Uterus (tissue), 4 donors: ENCODE data around the gene CFAP210. TPM values are rescaled to one million over a fixed set of nuclear protein-coding genes. Genes with fewer than 3 reads are reported as not detected.

Experiments used
- DNase-seq, 2 donors: peaks; one replicate each; pipeline ENCODE4 v3.0.0-alpha.2; 2019 to 2020
- H3K27ac ChIP-seq, 2 donors: fragments of 200-600 bp; sonication (generic); 1 replicate in 1 of 2; 2 replicates in 1 of 2; pipeline ENCODE4 v1.5.1; 2016 to 2018
- H3K27me3 ChIP-seq, 2 donors: fragments of 200-600 bp; sonication (generic); one replicate each; pipeline ENCODE4 v1.5.1; 2018 to 2019; ENCODE audit warnings: control low read depth in 1 of 2
- H3K36me3 ChIP-seq, 2 donors: fragments of 200-600 bp; sonication (generic); one replicate each; pipeline ENCODE4 v1.5.1; 2019; ENCODE audit warnings: control low read depth in 1 of 2
- H3K4me1 ChIP-seq, 2 donors: fragments of 200-600 bp; sonication (generic); one replicate each; pipeline ENCODE4 v1.5.1; 2018 to 2019; ENCODE audit warnings: control low read depth in 1 of 2
- H3K4me3 ChIP-seq, 2 donors: fragments of 200-600 bp; sonication (generic); 1 replicate in 1 of 2; 2 replicates in 1 of 2; pipeline ENCODE4 v1.5.1; 2018 to 2019; ENCODE audit warnings: mild to moderate bottlenecking in 1 of 2
- H3K9me3 ChIP-seq, 2 donors: fragments of 200-600 bp; sonication (generic); one replicate each; pipeline ENCODE4 v1.5.1; 2019; ENCODE audit warnings: control low read depth in 1 of 2
- POLR2A ChIP-seq, 2 donors: fragments of 450-650 bp; IDR thresholded peaks; one replicate each; pipeline ENCODE4 v1.6.1; 2016; ENCODE audit warnings: antibody characterized with exemption in 2 of 2, mild to moderate bottlenecking in 1 of 2, moderate library complexity in 1 of 2
- intact Hi-C: fragments of 100-400 bp; cut with DNase I; formaldehyde crosslinking; loops from one replicate; pipeline ENCODE4 v1.15.1; 2023; ENCODE audit warnings: low total_unique reads
- total RNA-seq, 4 donors: library from RNA; depleted of rRNA in 3 of 4; stranded (reverse); fragments of >200 nt in 3 of 4; gene quantifications; one replicate each; pipeline versions ENCODE4 v1.1.0 to v1.2.4, GENCODE V29; 2014 to 2023
- TF ChIP-seq, protein P1 (sequence below), 4 experiments: fragments of 200-600 bp in 2 of 4; fragments of 450-650 bp in 2 of 4; sonication (generic) in 2 of 4; IDR thresholded peaks; one replicate each; pipeline ENCODE4 v1.5.1; 2016 to 2019; ENCODE audit warnings: antibody characterized with exemption in 4 of 4, mild to moderate bottlenecking in 2 of 4, moderate library complexity in 1 of 4
- donor health status: DM: yes; HTN: yes; CAD: no.

The CFAP210 gene
- total RNA-seq, 4 donors from 2014 or later, result 0.64 to 3.3 TPM; not detected in 2

DNA sequence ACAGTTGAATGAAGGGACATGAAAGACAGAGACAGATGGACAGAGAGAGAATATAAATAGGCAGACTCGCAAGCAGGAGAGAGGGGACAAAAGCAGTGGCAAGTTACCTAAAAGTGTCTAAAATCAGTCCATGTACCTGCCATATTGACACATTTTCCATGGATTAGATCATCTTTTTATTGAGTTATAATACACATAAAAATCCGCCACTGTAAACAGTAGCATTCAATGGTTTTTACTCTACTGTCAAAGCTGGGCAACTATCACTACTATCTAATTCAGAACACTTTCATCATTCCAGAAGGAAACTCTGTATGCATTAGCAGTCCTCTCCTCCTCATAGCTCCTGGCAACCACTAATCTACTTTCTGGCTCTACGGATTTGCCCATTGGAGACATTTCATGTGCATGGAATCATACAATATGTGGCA lies 10.1 kb downstream of the CFAP210 start:
- H3K27me3 ChIP-seq, result no peaks in the 10 kb centered on the region
- no peaks in the 10 kb centered on the region for H3K9me3 ChIP-seq
- H3K4me3 ChIP-seq, result no peak overlapping the region
- H3K4me1 ChIP-seq, result no peaks in the 10 kb centered on the region
- no peaks in the 10 kb centered on the region for H3K36me3 ChIP-seq
- no peak overlapping the region for H3K27ac ChIP-seq
- TF ChIP-seq POLR2A (IDR thresholded peaks at IDR 0.05), result no peak
- TF ChIP-seq, protein P1, sequence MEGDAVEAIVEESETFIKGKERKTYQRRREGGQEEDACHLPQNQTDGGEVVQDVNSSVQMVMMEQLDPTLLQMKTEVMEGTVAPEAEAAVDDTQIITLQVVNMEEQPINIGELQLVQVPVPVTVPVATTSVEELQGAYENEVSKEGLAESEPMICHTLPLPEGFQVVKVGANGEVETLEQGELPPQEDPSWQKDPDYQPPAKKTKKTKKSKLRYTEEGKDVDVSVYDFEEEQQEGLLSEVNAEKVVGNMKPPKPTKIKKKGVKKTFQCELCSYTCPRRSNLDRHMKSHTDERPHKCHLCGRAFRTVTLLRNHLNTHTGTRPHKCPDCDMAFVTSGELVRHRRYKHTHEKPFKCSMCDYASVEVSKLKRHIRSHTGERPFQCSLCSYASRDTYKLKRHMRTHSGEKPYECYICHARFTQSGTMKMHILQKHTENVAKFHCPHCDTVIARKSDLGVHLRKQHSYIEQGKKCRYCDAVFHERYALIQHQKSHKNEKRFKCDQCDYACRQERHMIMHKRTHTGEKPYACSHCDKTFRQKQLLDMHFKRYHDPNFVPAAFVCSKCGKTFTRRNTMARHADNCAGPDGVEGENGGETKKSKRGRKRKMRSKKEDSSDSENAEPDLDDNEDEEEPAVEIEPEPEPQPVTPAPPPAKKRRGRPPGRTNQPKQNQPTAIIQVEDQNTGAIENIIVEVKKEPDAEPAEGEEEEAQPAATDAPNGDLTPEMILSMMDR (IDR thresholded peaks at IDR 0.05), result no peak
- DNase-seq, result no peak
- intact Hi-C loops, result no loop called here

GRCh38 chr2:169683425-169684134 lies 10.6 kb downstream of the CFAP210 start:
- TF ChIP-seq, protein P1 (IDR thresholded peaks at IDR 0.05), result no peak
- no peak for TF ChIP-seq POLR2A (IDR thresholded peaks at IDR 0.05)
- no peaks in the 10 kb centered on the region for H3K36me3 ChIP-seq
- H3K4me1 ChIP-seq, result no peaks in the 10 kb centered on the region
- no peak overlapping the region for H3K27ac ChIP-seq
- H3K27me3 ChIP-seq, result no peaks in the 10 kb centered on the region
- intact Hi-C loops, result no loop called here
- H3K9me3 ChIP-seq, result no peaks in the 10 kb centered on the region
- no peak for DNase-seq
- no peak overlapping the region for H3K4me3 ChIP-seq

DNA sequence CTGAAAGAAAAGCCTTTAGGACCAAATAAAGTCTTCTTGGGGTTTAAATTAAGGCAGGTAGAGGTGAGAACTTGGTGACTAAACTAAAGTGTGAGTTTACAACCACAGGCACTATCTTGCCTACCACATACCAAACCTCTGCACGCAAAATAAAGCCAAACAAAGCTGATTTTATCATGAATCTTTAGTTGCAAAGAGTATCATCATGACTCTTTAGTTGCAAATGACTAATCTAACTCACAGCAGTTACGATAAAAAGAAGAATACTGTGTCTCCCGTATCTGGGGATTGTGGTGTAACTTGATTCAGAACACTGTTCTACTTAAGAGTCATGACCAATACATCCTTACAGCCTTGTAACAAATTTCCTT lies 11.2 kb downstream of the CFAP210 start:
- no peak for TF ChIP-seq POLR2A (IDR thresholded peaks at IDR 0.05)
- TF ChIP-seq, protein P1 (IDR thresholded peaks at IDR 0.05), result no peak
- intact Hi-C loops, result no loop called here
- no peak overlapping the region for H3K4me3 ChIP-seq
- H3K27ac ChIP-seq, result no peak overlapping the region
- H3K4me1 ChIP-seq, result no peaks in the 10 kb centered on the region
- no peak for DNase-seq
- no peaks in the 10 kb centered on the region for H3K36me3 ChIP-seq
- no peaks in the 10 kb centered on the region for H3K9me3 ChIP-seq
- H3K27me3 ChIP-seq, result no peaks in the 10 kb centered on the region

DNA sequence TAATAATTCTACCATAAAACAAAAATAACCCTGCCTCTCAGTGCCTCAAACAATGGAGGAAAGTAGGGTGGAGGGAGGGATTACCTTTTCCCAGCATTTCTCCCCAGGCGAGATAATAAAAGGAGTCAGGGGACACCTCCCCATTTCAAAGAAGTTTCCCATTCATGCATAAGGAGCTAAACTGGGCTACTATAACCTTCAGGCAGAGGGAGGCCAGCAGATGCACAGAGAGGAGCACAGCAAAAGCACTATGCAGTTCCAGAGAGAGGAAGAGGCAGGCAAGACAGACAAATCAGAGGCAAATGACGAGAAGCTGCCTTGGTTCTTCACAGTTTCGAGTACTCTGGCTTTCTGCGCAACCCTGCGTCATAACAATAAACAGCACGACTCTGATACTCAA lies 17.4 kb downstream of the CFAP210 start:
- Histone ChIP-seq H3K4me1 (no peaks in the 10 kb centered on the region), H3K27ac (no peak overlapping the region), H3K4me3 (no peak overlapping the region), H3K36me3 (no peaks in the 10 kb centered on the region), H3K9me3 (no peaks in the 10 kb centered on the region), H3K27me3 (no peaks in the 10 kb centered on the region)
- TF ChIP-seq POLR2A (IDR thresholded peaks at IDR 0.05), result no peak
- TF ChIP-seq, protein P1 (IDR thresholded peaks at IDR 0.05), result no peak
- no peak for DNase-seq
- intact Hi-C loops, result no loop called here

DNA sequence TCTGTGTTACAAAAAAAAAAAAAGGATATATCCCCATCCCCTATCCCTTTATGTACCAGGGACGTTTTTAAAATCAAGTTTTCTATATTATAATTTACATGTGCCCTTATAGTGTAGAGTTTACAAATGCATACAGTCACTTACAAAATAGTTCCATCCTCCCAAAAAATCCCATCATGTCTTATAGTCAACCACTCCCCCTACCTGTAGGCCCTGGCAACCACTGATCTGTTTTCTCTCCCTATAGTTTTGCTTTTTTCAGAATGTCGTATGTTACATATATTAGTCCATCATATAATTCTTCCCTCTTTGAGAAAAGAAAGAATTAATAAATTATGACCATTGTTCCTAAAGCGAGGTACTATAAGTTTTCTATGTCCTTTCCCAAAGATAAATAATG lies 17.8 kb downstream of the CFAP210 start:
- DNase-seq, result no peak
- no peak overlapping the region for H3K4me3 ChIP-seq
- no peaks in the 10 kb centered on the region for H3K4me1 ChIP-seq
- intact Hi-C loops, result no loop called here
- no peaks in the 10 kb centered on the region for H3K9me3 ChIP-seq
- no peaks in the 10 kb centered on the region for H3K27me3 ChIP-seq
- H3K27ac ChIP-seq, result no peak overlapping the region
- no peak for TF ChIP-seq POLR2A (IDR thresholded peaks at IDR 0.05)
- TF ChIP-seq, protein P1 (IDR thresholded peaks at IDR 0.05), result no peak
- H3K36me3 ChIP-seq, result no peaks in the 10 kb centered on the region
